ENCODE measurements around the gene BCO1.

BCO1 gene

GRCh38 chr16:81254922-81255526 is 16.5 kb downstream of the BCO1 start:
- TF ChIP-seq GATA2 (IDR thresholded peaks at IDR 0.05; ENCODE audit: low read depth, low read length) (no peak), GATA3 (IDR thresholded peaks at IDR 0.05; ENCODE audit: low read depth, low read length) (no peak)

- TF ChIP-seq GATA2 (IDR thresholded peaks at IDR 0.05; ENCODE audit: low read depth, low read length): no peak
- no peak for TF ChIP-seq GATA3 (IDR thresholded peaks at IDR 0.05; ENCODE audit: low read depth, low read length)
Measured at GRCh38 chr16:81259916-81260315, 21.4 kb downstream of the BCO1 start.

GRCh38 chr16:81261049-81261648 is 22.7 kb downstream of the BCO1 start:
- TF ChIP-seq GATA3 (IDR thresholded peaks at IDR 0.05; ENCODE audit: low read depth, low read length) (no peak), GATA2 (IDR thresholded peaks at IDR 0.05; ENCODE audit: low read depth, low read length) (no peak)

GRCh38 chr16:81263470-81264220 is 25.2 kb downstream of the BCO1 start:
- TF ChIP-seq GATA2 (IDR thresholded peaks at IDR 0.05; ENCODE audit: low read depth, low read length) (no peak), GATA3 (IDR thresholded peaks at IDR 0.05; ENCODE audit: low read depth, low read length) (no peak)

GRCh38 chr16:81264386-81264785 is 25.9 kb downstream of the BCO1 start:
- TF ChIP-seq GATA3 (IDR thresholded peaks at IDR 0.05; ENCODE audit: low read depth, low read length): no peak
- no peak for TF ChIP-seq GATA2 (IDR thresholded peaks at IDR 0.05; ENCODE audit: low read depth, low read length)

- TF ChIP-seq GATA3 (IDR thresholded peaks at IDR 0.05; ENCODE audit: low read depth, low read length): no peak
- TF ChIP-seq GATA2 (IDR thresholded peaks at IDR 0.05; ENCODE audit: low read depth, low read length): no peak
Measured at GRCh38 chr16:81265052-81265451, 26.6 kb downstream of the BCO1 start.

GRCh38 chr16:81265658-81266451 is 27.4 kb downstream of the BCO1 start:
- TF ChIP-seq GATA2 (IDR thresholded peaks at IDR 0.05; ENCODE audit: low read depth, low read length) (no peak), GATA3 (IDR thresholded peaks at IDR 0.05; ENCODE audit: low read depth, low read length) (no peak)

- no peak for TF ChIP-seq GATA3 (IDR thresholded peaks at IDR 0.05; ENCODE audit: low read depth, low read length)
- no peak for TF ChIP-seq GATA2 (IDR thresholded peaks at IDR 0.05; ENCODE audit: low read depth, low read length)
Measured at GRCh38 chr16:81266680-81267095, 28.2 kb downstream of the BCO1 start.

GRCh38 chr16:81268509-81268908 is 30.0 kb downstream of the BCO1 start:
- TF ChIP-seq GATA3 (IDR thresholded peaks at IDR 0.05; ENCODE audit: low read depth, low read length) (no peak), GATA2 (IDR thresholded peaks at IDR 0.05; ENCODE audit: low read depth, low read length) (no peak)

GRCh38 chr16:81273223-81273950 is 34.9 kb downstream of the BCO1 start:
- no peak for TF ChIP-seq GATA2 (IDR thresholded peaks at IDR 0.05; ENCODE audit: low read depth, low read length)
- TF ChIP-seq GATA3 (IDR thresholded peaks at IDR 0.05; ENCODE audit: low read depth, low read length): no peak

- TF ChIP-seq GATA3 (IDR thresholded peaks at IDR 0.05; ENCODE audit: low read depth, low read length): no peak
- no peak for TF ChIP-seq GATA2 (IDR thresholded peaks at IDR 0.05; ENCODE audit: low read depth, low read length)
Measured at GRCh38 chr16:81275064-81275532, 36.6 kb downstream of the BCO1 start.

GRCh38 chr16:81275795-81276194 is 37.3 kb downstream of the BCO1 start:
- TF ChIP-seq GATA2 (IDR thresholded peaks at IDR 0.05; ENCODE audit: low read depth, low read length) (no peak), GATA3 (IDR thresholded peaks at IDR 0.05; ENCODE audit: low read depth, low read length) (no peak)

GRCh38 chr16:81276323-81276722 is 37.8 kb downstream of the BCO1 start:
- TF ChIP-seq GATA2 (IDR thresholded peaks at IDR 0.05; ENCODE audit: low read depth, low read length) (no peak), GATA3 (IDR thresholded peaks at IDR 0.05; ENCODE audit: low read depth, low read length) (no peak)

Data from SH-SY5Y (cell line).